ENCODE results near the gene RPS4Y2. TPM values are rescaled to one million over a fixed set of nuclear protein-coding genes. Genes with fewer than 3 reads are reported as not detected.

The RPS4Y2 gene
- total RNA-seq, result not detected in 2 replicates

DNA sequence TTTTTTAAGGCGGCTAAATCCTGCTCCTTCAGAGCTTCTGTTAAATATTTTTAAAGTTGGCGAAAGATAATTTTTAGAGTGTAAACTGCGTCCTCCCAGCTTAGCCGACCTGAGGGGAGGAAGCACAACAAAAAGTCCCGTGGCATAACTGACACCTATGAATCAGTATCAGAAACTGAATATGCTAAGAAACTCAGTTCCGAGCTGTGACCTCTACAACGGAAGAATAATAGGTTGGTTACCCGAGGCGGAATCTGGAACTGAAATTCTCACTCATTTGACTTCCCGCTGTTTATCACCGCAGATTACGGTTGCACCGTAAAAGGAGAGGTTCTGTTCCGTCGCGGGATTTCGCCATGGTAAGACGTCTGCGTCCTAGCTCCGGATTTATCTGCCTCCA is at the start of gene RPS4Y2:
TSS of gene RPS4Y2 (plus strand) at position 301 of the 400 bp plus-strand sequence. CDS start at position 357, 56 bp downstream.
- H3K4me3 ChIP-seq (ENCODE audit: low read depth, low read length), result no peak within 1 kb of the TSS
- no peak for DNase-seq (ENCODE audit: low read depth)
- TF ChIP-seq, protein P1, sequence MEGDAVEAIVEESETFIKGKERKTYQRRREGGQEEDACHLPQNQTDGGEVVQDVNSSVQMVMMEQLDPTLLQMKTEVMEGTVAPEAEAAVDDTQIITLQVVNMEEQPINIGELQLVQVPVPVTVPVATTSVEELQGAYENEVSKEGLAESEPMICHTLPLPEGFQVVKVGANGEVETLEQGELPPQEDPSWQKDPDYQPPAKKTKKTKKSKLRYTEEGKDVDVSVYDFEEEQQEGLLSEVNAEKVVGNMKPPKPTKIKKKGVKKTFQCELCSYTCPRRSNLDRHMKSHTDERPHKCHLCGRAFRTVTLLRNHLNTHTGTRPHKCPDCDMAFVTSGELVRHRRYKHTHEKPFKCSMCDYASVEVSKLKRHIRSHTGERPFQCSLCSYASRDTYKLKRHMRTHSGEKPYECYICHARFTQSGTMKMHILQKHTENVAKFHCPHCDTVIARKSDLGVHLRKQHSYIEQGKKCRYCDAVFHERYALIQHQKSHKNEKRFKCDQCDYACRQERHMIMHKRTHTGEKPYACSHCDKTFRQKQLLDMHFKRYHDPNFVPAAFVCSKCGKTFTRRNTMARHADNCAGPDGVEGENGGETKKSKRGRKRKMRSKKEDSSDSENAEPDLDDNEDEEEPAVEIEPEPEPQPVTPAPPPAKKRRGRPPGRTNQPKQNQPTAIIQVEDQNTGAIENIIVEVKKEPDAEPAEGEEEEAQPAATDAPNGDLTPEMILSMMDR (IDR thresholded peaks at IDR 0.05; ENCODE audit: insufficient read depth, low read depth, low read length), result no peak

DNA sequence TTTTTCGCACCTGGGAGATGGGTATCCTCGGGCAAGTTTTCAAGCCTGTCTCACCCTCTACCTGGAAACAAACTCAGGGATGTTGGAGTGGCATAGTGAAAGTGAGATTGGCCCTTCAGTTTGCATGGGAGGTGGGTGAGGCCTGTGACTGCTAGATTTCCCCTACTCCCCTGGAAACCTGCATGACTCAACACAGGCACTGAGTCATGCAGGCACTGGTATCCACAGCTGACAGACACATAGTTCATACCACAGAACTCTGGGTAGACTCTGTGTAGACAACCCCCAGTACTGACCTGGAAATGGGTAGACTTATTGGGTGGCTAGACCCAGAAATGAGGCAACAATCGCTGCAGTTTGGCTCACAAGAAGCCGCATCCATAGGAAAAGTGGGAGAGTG is 41.5 kb upstream of the RPS4Y2 start:
- no peak overlapping the region for H3K4me3 ChIP-seq (ENCODE audit: low read depth, low read length)
- no peak for DNase-seq (ENCODE audit: low read depth)
- TF ChIP-seq, protein P1 (IDR thresholded peaks at IDR 0.05; ENCODE audit: insufficient read depth, low read depth, low read length), result no peak

DNA sequence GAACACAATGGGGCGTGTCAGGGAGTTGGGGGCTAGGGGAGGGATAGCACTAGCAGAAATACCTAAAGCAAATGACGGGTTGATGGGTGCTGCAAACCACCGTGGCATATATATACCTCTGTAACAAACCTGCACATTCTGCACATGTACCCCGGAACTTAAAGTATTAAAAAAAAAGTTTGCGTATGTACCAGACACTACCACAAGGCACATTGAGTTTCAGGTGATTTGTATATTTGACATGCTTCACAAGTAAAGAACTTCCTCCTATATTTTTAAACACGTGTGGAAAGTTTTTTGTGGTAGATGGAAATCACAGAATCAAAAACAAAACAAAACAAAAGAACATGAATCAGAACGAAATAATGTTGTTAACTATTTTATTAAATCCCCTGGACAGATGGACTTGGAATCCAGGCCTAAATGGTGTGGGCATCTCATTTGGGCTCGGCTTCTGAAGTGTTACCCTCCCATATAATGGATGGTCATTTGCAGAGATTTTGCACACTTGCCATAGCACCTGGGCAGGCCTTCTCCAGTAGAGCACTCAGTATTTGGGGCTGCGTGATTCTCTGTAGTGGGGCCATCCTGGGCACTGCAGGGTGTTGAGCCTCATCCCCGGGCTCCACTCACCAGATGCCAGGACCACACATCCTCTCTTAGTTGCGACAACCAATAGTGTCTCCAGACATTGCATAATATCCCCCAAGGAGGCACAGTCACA is 29.6 kb upstream of the RPS4Y2 start:
- DNase-seq (ENCODE audit: low read depth), result no peak
- TF ChIP-seq, protein P1 (IDR thresholded peaks at IDR 0.05; ENCODE audit: insufficient read depth, low read depth, low read length), result no peak
- H3K4me3 ChIP-seq (ENCODE audit: low read depth, low read length), result no peak overlapping the region

DNA sequence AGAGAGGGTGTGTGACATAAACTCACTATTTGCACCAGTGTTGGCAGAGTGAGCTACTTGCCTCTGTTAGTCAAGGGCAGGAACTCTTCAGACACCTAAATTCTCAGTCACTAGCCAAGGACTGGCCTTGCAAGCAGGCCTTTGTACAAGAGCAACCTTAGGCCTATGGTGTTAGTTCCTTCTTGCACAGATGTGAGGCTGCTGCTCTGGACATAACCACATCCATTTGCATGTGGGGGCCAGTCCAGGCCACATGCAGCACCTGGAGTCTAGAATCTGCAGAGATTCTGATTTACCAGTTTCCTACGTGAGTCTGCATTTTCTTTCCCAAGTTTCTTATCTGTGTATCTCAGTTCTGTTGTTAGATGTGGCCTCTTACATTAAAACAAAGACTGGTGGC is 20.7 kb upstream of the RPS4Y2 start:
- H3K4me3 ChIP-seq (ENCODE audit: low read depth, low read length), result no peak overlapping the region
- TF ChIP-seq, protein P1 (IDR thresholded peaks at IDR 0.05; ENCODE audit: insufficient read depth, low read depth, low read length), result no peak
- DNase-seq (ENCODE audit: low read depth), result no peak

DNA sequence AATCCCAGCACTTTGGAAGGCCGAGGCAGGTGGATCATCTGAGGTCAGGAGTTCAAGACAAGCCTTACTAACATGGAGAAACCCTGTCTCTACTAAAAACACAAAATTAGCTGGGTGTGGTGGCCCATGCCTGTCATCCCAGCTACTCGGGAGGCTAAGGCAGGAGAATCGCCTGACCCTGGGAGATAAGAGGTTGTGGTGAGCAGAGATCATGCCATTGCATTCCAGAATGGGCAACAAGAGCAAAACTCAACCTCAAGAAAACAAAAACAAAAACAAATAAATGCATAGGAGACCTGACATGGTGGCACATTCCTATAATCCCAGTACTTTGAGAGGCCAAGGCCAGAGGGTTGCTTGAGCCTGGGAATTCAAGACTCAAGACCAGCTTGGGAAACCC is 16.1 kb upstream of the RPS4Y2 start:
- DNase-seq (ENCODE audit: low read depth), result no peak
- TF ChIP-seq, protein P1 (IDR thresholded peaks at IDR 0.05; ENCODE audit: insufficient read depth, low read depth, low read length), result no peak
- H3K4me3 ChIP-seq (ENCODE audit: low read depth, low read length), result no peak overlapping the region

DNA sequence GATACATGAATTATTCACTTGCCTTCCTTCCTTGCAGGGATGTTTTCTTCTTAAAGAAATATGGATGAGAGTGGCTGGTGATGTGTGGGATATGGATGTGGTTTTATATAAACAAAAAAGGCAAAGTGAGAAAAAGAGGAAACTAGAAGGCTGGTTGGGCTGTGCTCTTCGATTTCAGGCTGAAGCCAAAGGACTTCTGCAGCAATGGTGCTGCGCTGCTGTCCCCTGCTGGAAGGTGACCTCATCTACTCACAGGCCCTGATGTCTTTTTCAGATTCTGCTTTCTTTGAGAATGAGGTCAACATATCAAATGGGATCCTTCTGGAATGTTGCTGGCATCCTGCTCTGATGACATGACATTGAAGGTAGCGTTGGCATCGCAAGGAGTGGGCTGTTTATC is 15.3 kb upstream of the RPS4Y2 start:
- TF ChIP-seq, protein P1 (IDR thresholded peaks at IDR 0.05; ENCODE audit: insufficient read depth, low read depth, low read length), result no peak
- no peak for DNase-seq (ENCODE audit: low read depth)
- no peak overlapping the region for H3K4me3 ChIP-seq (ENCODE audit: low read depth, low read length)

DNA sequence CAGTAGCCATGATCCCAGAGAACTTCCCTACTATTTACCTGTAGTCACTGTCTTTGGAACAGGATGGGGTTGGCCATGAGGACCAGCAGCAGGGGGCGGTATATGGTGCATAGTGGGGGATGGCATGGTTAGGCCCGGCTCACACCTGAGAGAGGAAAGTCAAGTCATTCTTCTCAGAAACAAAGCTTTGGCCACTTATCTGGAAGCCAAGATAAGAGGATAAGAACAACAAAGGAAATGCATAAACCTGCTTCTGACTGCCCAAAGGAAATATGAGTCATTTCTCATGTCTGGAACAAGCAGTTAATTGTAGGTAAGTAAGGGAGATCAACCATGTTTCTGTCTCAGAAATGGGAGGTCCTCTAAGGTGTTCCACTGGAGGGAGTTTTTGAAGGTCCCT is 10.8 kb upstream of the RPS4Y2 start:
- H3K4me3 ChIP-seq (ENCODE audit: low read depth, low read length), result no peak overlapping the region
- TF ChIP-seq, protein P1 (IDR thresholded peaks at IDR 0.05; ENCODE audit: insufficient read depth, low read depth, low read length), result no peak
- DNase-seq (ENCODE audit: low read depth), result no peak

Measured in fibroblast of villous mesenchyme (primary cell).